A204.1 (cell line): Measurements from ENCODE around the gene COL9A3.

Experiments
- FAIRE-seq: peaks from 2 replicates; lab custom pipeline; 2012; peaks lifted over from hg19 to GRCh38; lab: Jason Lieb, UNC

The COL9A3 gene

GRCh38 chr20:62816884-62817873, at the start of gene COL9A3:
Gene COL9A3, plus strand, starts transcription at chr20:62817050. Its CDS starts 15 bp downstream, at chr20:62817065.
- no peak for FAIRE-seq

- no peak for FAIRE-seq
Observed at GRCh38 chr20:62768234-62768546, 48.7 kb upstream of the COL9A3 start.

- FAIRE-seq, result no peak
Observed at GRCh38 chr20:62768551-62769287, 48.1 kb upstream of the COL9A3 start.

GRCh38 chr20:62769346-62770071, 47.3 kb upstream of the COL9A3 start:
- FAIRE-seq, result no peak

- FAIRE-seq, result no peak
Observed at GRCh38 chr20:62770111-62770910, 46.5 kb upstream of the COL9A3 start.

GRCh38 chr20:62770916-62771315, 45.9 kb upstream of the COL9A3 start:
- FAIRE-seq, result no peak

GRCh38 chr20:62771396-62772102, 45.3 kb upstream of the COL9A3 start:
- FAIRE-seq, result no peak

GRCh38 chr20:62772103-62772611, 44.7 kb upstream of the COL9A3 start:
- FAIRE-seq, result no peak

GRCh38 chr20:62772619-62772989, 44.2 kb upstream of the COL9A3 start:
- no peak for FAIRE-seq

GRCh38 chr20:62772990-62773844, 43.6 kb upstream of the COL9A3 start:
- no peak for FAIRE-seq

GRCh38 chr20:62773845-62774714, 42.8 kb upstream of the COL9A3 start:
- no peak for FAIRE-seq

- FAIRE-seq, result no peak
Observed at GRCh38 chr20:62774762-62775161, 42.1 kb upstream of the COL9A3 start.

- no peak for FAIRE-seq
Observed at GRCh38 chr20:62775206-62775605, 41.6 kb upstream of the COL9A3 start.

- no peak for FAIRE-seq
Observed at GRCh38 chr20:62776035-62776691, 40.7 kb upstream of the COL9A3 start.

GRCh38 chr20:62776692-62777527, 39.9 kb upstream of the COL9A3 start:
- no peak for FAIRE-seq

- FAIRE-seq, result no peak
Observed at GRCh38 chr20:62777528-62777830, 39.4 kb upstream of the COL9A3 start.

GRCh38 chr20:62778058-62778457, 38.8 kb upstream of the COL9A3 start:
- FAIRE-seq, result no peak
